ENCODE data around the gene TNC.
"Not testable (repeated sequence)": the region's sequence is repeated elsewhere in the genome, so short reads cannot be mapped to it uniquely, and the experiment has no call there.

TNC gene

DNA sequence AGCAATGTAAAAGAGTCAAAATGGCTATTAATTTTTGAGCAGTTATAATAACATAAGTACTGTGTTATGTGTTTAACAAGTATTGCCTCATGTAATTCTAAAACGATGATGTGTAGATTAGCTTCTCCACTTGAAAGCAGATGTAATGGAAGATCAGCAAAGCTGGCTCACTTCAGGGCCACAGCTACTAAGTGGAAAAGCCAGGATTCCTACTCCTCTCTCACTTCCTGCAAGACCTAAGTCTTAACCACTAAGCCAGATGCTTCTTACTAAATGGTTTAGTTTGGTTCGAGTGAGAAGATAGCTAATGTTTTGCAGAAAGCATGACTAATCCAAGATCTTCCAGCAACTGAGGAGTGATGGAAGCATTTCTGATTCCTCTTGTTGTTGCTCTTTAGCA, 15.7 kb upstream of the TNC start:
- no peak for DNase-seq

DNA sequence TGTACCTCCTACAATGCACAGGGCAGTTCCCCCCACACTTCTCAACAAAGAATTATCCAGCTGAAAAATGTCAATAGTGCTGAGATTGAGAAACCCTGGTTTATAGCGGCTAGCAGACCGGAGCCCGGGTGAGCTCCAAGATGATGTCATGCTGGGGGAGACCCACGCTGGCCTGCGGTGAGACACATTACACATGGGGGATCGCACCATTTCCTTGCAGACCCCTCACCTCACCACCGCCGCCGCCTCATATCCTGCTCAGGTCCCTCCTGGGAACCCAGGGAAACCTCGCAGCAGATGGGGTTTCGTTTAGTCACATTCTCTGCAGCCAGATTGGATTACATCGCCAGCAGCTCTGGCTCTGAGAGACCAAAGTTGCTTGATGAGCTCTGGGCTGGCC, 14.7 kb upstream of the TNC start:
- no peak for DNase-seq

DNA sequence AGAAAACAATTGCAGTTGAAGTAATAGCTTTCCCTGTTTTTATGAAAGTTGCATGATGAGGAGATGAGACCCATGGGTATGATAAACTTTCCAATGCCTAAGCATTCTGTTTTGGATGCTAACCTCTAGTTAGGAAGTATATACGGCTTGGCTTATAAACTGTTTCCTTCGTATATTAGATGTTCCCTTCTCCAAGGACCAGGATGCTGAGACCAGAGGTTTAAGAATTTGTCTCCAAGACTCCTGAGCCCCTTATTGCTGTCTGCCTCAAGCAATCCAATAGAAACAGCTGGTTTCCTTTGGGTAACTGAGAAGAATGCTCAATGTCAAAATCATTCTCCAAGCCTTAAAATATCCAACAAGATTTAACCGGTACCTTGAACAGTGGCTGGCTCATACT, 12.2 kb upstream of the TNC start:
- no peak for DNase-seq

DNA sequence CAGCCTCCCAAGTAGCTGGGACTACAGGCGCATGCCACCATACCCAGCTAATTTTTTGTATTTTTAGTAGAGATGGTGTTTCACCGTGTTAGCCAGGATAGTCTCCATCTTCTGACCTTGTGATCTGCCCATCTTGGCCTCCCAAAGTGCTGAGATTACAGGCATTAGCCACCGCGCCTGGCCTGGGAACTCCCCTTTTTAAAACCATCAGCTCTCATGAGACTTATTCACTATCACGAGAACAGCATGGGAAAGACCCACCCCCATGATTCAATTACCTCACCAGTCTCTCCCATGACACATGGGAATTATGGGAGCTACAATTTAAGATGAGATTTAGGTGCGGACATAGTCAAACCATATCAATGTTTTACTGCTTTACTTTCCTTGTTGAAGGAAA, 10.8 kb upstream of the TNC start:
- not testable (repeated sequence) for DNase-seq

DNA sequence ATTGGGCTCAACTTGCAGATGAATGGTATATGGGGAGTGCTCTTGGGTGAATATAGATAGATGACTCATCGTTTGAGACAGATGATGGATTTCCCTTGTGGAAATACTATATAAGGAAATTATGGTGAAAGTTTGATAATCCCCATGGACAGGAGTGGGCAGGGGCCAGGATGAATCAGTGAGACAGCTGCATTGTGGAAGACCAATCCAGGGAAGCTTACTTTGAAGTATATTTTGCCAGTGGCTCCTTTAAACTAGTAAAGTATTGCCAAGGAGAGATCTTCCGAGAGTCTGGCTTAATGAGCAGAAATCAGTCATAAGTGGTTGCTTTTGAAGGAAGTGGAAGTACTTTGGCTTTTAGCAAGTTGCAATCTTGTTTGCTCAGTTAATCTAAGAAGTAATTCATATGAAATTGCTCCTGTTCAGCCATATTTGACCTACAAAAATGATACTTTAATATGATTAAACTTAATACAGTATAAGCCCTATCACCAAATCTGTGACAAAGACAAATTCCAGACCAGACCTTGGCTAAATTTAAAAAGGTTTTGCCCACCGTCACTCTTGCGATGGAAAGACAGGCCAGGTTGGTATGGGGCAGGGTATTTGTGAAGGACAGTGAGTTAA, 9.3 kb upstream of the TNC start:
- no peak for DNase-seq

DNA sequence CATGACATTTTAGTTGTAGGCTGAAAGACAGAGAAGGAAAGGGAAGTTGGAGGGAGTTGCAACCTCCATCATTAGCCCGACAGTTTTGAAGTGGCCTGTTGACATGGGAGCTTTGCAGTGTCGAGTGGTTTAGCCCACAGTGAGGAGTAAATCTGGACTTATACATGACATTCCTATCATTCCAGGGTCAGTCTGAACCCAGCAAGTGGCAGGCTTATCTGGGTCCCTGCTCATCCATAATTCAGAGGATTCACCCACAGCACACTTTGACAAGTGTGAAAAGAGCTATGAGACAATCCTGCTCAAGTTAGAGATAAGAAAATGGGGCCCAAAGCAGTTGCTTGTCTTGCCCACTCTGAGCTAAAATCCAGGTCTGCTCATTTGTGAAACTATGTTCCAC, 8.4 kb upstream of the TNC start:
- no peak for DNase-seq

DNA sequence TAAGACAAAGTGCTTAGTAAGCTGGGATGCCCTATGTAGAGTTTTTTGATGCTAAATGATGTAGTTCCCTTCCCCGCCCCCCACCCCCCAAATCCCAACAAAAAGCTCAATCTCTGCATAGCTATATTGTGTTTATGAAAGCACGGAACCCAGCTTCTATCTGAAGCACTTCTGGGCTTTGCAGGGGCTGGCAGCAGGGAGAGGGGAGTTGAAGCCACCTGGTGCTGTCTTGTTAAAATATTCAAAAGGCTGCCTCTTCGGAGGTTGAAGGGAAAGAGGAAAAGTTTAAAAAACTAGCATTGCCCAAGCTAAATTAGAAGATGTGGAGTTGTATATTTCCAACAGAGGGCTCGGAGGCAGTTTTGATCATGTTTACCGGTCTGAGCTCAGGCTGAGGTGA, 5.0 kb upstream of the TNC start:
- DNase-seq: no peak

DNA sequence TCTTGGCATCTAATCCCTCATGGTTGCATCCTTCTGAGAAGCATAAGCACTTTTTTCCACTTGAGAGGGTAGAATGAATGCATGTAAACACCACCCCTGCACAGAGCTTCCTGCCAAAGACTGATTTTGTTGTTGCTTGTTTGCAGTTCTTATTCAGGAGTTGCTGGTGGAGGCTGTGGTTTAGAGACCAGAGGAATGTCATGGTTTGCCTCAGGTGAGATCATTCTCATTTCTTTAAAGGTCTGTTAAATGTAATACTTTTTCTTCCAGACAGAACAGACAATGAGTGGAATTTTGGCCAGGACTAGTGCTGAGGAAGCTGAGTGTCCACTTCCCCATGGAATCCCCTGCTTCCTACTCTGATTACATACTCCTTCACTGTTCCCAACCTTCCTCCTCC, 3.2 kb upstream of the TNC start:
- no peak for DNase-seq

DNA sequence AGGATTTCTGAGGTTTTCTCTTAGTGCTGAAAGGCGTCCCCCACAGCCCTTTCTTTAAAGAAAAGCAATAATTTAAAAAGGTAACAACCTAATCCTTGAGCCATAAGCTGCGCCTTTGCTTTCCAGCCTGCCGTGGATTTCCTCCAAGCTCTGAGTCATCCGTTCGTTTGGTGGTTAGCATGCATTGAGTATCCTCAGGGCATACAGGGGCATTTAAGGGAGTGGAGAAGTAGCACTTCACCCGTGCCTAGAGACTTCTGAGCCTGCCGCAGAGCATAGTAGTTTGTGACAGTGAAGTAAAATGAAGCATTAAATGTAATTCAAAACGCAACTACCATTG, 892 bp upstream of the TNC start:
- no peak for DNase-seq

DNA sequence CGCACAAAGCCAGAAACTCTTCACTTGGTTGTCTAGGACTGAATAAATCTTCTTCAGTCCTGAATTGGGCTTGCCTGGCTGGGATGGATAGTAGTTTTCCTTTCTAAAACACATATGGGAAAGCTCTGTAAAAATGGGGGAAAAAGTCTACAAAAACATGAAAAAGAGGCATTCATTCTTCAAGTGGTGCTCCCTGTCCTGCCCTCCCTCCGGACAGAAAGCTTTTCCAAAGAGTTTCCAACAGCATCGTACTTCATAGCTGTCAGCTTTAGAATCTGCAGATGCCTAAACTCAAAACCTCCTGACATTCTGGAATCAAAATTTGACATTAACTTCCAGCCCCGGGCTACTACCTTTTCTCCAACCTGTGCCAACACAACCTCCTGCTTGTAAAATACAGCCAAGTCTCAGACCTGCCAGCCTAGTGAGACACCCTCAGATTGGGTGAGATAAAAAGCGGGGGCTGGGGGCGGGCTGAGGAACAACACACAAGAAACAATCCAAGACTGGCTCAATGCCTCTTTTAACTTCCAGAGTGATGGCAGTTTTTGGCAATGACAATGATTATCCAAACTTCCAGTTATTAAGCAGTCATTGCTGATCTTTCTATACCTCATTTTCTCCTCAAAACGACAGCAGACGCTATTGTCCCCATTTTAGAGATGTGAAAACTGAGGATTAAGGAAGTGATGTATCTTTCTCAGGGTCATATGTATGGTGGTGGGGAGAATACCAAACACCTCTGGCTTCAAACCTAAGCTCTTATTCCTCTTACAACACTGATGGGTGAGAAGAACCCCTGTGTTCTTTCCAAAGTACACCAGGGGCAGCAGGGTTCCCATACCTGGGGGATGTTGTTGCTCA, 1.3 kb downstream of the TNC start:
- DNase-seq: no peak

DNA sequence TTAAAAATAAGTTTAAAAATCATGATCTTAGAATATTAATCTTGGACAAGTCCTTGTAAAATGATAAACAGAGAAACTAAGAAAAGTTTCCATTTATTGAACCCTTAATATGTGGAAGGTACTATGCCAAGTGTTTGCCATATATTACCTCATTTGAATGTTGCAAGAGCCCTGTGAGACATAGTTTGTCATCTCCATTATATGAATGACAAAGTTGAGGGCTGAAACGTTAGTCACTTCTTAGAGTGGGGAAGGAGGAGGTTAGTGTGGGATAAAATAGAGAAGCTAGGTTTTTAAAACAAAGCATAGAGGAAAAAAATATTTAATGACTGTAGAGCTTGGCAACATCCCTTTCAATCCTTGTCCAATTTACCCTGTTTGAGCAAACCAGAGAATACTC, 2.0 kb downstream of the TNC start:
- no peak for DNase-seq

DNA sequence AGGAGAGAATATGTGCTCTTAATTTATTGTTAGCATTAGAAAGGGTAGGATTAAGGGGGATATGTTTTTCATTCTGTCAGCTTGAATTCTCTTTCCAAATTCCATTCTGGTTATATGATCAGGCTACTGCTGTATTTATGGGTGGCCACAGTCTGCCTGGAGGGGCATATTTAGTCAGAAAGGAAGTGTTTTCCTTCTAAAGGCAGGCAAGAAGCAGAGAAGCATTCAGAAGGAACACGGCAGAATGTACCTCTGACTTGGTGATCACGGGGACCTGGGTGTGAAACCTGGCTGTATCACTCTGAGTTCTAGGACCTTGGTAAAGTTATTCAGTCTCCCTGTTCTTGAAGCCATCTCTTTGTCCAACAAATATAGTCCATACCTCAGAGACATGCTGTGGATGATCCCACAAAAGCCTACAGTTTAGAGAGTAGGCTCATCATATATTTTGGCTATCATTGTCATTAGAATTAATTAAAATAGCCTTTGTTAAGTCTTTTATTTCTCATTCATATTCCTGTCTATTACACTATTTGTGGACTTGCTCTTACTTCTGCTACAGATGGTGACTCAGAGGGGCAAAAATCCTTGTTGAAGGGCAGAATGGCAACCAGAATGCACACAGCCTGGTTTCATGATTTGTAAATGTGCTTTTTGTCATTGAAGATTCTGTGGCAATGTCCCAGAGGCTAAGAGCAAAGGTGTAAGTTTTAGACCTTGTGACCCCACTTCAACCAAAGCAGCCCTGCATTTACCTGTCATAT, 2.7 kb downstream of the TNC start:
- no peak for DNase-seq

DNA sequence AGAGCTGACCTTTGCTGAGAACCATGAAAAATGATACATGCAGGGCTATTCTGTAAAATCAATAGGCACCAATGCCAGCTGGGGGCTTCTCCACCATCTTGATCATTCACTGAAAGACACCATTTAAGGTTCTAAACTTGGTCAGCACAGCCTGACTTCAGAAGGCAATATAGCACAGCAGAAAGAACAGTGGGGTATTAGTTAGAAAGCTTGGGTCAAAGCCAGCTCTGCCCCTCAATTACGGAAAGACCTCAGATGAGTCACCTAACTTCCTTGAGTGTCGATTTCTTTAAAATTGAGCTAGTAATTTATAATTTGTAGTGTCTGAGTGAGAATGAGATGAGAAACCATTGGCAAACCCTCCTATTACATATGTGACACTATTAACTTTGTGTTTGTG, 3.4 kb downstream of the TNC start:
- DNase-seq: no peak

DNA sequence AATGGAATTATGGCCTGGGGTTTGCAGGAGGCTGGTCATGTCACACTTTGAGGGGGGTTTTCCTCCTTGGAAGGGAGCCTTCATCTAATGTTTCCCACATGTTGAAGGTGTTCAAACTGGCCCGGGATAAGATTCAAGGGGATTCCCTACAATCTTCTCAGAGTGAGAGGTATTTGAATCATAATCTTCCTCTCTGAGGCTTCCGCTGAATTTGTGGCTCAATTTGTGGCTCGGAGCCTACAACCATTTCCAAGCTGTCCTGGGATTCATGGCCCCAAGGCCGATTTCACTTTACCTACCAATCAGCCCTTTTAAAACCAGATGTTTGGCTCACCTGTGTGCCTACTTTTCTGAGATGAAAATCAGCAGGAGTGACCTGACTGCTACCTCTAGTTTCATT, 3.9 kb downstream of the TNC start:
- no peak for DNase-seq

DNA sequence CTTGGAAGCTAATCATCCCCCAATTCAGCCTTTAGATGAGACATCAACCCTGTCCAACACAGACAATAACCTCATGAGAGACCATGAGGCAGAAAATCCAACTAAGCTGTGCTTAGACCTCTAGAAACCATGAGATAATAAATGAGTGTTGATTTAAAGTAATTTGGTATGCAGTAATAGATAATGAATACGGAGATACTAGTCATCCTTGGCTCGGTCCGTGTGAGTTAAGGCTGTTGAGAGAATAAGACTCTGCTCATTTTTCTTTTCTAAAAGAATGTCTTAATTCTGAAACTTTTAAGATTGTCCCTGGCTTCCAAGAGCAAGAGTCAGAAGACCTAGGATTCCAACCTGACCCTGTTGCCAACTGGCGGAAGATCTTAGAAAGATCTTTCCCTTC, 6.1 kb downstream of the TNC start:
- DNase-seq: no peak

DNA sequence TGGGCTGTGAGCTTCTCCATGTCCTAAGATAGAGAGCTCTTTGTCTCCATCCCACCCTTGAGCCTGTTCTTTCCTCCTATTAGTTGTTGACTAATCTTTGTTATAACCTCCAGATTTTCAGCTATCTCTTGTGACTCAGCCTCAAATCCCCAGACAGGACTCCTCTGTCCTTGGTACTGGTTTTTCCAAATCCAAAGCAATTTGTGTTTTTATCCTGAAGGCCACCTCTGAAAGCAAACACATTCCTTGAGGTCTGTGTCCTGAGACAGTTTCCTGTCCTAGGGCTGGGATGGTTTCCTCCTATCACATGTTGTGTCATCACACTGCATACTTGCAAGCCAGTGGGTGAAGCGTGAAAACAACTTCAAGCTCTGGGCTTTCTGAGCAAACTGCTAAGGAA, 8.5 kb downstream of the TNC start:
- DNase-seq: no peak

DNA sequence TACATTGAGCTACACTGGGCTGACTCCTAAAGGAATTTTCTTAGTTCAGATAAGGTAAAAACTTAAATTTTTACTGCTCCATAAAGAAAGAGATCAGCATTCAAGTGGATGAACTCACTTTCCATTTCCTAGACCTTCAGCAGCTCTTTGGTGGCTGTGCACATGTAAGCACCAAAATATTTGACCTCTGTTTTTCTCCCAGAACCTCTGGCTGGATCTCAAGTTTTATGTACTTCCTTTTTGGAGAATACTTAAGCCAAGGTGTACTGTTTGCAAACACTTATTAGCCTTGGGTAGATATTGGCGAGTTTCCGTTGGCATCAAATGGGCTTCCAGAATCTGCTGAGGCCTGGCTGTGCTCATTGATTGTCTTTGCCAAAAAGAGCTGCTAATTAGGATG, 10.3 kb downstream of the TNC start:
- no peak for DNase-seq

DNA sequence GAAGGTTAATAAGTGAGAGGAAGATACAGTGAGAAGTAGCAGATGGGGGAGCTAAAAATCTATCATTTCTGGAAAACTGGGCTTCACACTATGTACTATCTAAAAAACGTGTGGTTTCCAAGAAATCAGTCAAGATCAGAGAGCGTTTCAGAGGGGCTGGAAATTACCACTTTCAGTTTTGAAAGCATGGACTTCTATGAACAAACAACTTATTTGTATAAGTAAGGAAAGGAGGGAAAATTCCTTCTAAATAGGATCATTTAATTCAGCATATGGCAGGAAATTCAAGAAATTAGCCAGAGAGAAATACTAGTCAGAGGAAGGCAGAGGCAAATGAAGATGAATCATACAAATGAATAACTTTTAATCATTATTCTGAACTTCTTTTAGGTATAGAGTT, 11.3 kb downstream of the TNC start:
- DNase-seq: no peak

DNA sequence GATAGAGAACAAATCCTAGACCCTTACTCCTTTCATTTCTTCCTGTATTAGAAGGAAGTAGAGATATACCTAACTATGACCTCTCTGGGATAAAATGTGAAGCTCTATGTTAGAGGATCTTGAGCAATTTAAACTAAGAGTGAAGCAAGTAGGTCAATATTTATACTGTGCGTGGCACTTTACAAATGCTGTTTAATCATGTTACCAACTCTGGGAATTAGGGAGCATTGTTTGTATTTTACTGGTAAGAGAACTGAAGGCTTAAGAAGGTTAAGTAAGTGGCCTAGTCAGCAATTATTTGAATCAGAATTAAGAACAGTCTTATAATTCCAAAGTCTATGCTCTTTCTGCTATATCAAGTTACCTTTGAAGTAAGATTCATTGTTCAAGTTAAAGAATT, 12.0 kb downstream of the TNC start:
- DNase-seq: no peak

DNA sequence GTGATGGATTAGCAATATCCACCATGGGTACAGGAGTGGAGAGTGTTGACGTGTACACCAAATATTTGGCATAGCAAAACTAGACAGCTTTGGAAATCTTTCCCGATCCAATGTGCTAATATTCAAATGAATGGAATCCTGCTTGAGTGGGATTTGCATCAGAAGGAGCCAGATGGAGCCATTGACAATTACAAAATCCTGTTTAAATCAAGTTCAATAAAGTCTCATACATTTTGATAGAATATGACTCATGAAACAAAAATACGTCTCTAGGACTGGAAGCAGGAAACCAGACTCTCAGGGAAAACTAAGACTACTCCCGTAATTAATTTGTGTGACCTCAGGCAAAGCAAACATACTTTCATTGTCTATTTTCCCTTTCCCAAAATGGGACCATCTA, 13.0 kb downstream of the TNC start:
- DNase-seq: no peak

DNA sequence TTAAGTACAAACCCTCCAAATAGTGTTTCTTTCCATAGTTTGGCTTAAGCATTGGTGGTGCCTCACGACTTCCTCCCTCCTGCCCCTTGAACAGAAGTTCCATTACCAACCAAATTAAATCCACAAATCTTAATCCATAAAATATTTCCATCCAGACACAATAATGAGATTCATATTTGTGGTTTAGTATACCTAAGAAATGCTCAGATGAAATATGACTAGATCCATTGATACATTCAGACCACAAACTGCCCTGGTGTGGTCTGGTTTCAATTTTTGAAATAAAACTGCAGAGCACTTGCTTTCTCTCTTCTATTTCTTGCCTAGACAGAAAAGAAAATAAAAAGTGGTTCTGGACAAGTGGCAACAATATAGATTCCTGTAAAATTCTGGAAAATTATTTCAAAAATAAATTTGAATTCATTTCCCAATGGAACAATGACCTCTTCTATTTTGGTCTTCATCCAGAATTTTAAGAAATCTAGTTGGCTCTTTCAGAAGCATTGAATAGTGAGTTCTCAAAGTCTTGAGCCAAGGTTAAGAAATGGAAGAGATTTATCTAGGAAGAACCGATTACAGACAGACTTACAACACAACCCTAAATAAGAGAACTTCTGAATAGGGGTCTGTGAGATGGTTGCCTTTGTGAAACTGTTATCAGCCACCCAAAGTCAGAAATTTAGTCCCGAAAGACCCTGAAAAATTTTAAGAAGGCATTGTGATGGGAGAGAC, 14.0 kb downstream of the TNC start:
- DNase-seq: no peak

DNA sequence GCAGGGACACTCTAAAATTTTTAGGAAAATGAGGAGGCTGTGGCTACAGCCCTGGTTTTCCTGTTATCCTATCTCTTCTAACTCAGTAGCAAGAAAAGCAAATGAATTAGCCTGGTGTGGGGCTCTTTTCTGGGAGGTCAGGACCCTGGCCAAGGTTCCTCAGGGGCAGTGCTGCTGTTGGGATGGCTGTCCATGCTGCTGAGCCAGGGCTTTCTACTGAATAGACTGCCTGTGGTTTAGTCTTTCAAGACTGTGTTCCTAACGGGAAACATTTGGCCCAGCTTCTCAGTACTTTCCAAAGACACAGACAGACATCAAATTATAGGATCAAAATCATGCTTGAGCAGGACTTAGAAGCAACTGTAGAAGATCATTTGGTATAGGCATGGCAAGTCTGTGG, 18.1 kb downstream of the TNC start:
- no peak for DNase-seq

DNA sequence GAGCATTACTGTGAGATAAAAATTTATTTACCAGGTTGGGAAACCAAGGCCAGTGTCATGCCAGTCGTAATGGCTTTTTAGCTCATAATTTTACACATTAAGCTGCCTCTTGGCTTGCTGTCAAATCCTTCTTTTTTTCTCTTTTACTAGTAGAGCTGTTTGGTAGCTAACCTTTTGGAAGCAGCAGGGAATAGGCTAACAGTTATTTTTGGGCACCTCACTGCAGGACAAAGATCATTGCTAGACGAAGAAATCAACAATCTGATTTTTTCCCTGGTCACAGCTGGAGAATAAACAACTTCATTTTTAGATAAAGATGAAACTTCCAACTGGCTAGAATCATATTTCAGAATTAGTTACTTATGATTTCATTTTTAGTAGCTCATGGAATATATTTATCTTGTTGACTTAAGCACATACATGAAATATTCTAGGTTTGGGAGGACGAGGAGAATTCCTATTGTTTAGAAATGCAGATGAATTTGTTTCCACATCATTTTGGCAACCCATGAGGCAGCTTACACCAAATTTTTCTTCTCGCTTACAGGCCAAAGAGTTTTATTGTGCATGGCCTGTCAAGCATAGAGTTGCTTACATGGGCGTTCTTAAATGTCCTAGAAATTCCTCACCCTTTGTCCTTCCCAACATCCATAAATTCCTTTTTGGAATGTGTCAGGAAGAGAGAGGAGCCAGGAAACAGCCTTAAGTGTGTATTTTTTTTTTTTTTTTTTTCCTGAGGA, 19.6 kb downstream of the TNC start:
- DNase-seq: no peak

Data from stimulated activated naive CD4-positive, alpha-beta T cell (primary cell).